ENCODE measurements around the gene SUSD3. TPM values are rescaled to one million over a fixed set of nuclear protein-coding genes. Genes with fewer than 3 reads are reported as not detected.

Gene SUSD3
- total and polyA plus RNA-seq, 2 of the 8 experiments (the other 6 are each of a cell fraction or from before 2014, with no cell fraction given), result 5.5 to 35.4 TPM

- Histone ChIP-seq H3K4me1 (replicated peaks in 1 of 4; ENCODE audit: control insufficient read depth in 3 of 4, insufficient read depth in 4 of 4, low read length in 3 of 4) (peaks cover 0 to 1% (median 0%) of the 10 kb centered on the region in 4 experiments; a peak in 1 of 7 replicates), H2BK120ac (replicated peaks; ENCODE audit: low read depth, low read length) (no peak overlapping the region), H2BK12ac (ENCODE audit: low read depth, low read length) (no peak overlapping the region), H3K9ac (replicated peaks in 1 of 4; ENCODE audit: extremely low read depth in 1 of 4, low read depth in 3 of 4, low read length in 3 of 4) (no peak overlapping the region), H2BK20ac (ENCODE audit: low read length) (no peak overlapping the region), H3K14ac (ENCODE audit: insufficient read length) (no peak overlapping the region), H3K23ac (ENCODE audit: insufficient read length) (no peak overlapping the region), H3K79me2 (ENCODE audit: control insufficient read depth in 1 of 2, insufficient read depth in 2 of 2, low read length in 2 of 2) (no peaks in the 10 kb centered on the region), H4K20me1 (replicated peaks in 1 of 2; ENCODE audit: control insufficient read depth in 1 of 2, insufficient read depth in 2 of 2, low read length in 2 of 2) (no peaks in the 10 kb centered on the region), H2AK5ac (ENCODE audit: low read depth, low read length) (no peak overlapping the region), H3K36me3 (ENCODE audit: control insufficient read depth in 2 of 4, insufficient read depth in 4 of 4, low read length in 3 of 4) (no peaks in the 10 kb centered on the region), H3K56ac (replicated peaks; ENCODE audit: insufficient read length, low read depth, low read length) (no peak overlapping the region), H3K4me2 (ENCODE audit: insufficient read depth in 1 of 2, low read depth in 2 of 2, low read length in 2 of 2) (no peak overlapping the region), H3K18ac (ENCODE audit: extremely low read depth, low read length) (no peak overlapping the region), H4K91ac (replicated peaks; ENCODE audit: insufficient read length, low read length) (no peak overlapping the region), H2BK5ac (ENCODE audit: low read depth, low read length) (no peak overlapping the region), H3K4ac (replicated peaks; ENCODE audit: insufficient read length, low read depth, low read length) (no peak overlapping the region), H3K27ac (ENCODE audit: low read depth, low read length) (no peak overlapping the region), H4K8ac (ENCODE audit: extremely low read depth, insufficient read depth, low read length) (no peak overlapping the region; the same call in 1 of the 2 replicates), H3K9me3 (ENCODE audit: insufficient read depth in 2 of 2, low read depth in 1 of 2, low read length in 1 of 2) (no peaks in the 10 kb centered on the region), H3K79me1 (ENCODE audit: low read depth, low read length) (no peaks in the 10 kb centered on the region), H2BK15ac (ENCODE audit: low read length) (no peak overlapping the region), H3K4me3 (ENCODE audit: extremely low read depth in 1 of 4, insufficient read depth in 2 of 4, low read depth in 3 of 4, low read length in 4 of 4) (no peak overlapping the region), H3K23me2 (ENCODE audit: low read depth, low read length) (no peaks in the 10 kb centered on the region), H4K5ac (ENCODE audit: insufficient read length, low read depth, low read length) (no peak overlapping the region), H3K27me3 (replicated peaks in 1 of 4; ENCODE audit: control insufficient read depth in 3 of 4, extremely low read depth in 1 of 4, insufficient read depth in 3 of 4, low read length in 3 of 4) (no peaks in the 10 kb centered on the region), H2AFZ (ENCODE audit: low read length) (no peak overlapping the region)
- WGBS, 2 experiments (ENCODE audit: extremely low coverage in 1 of 2, insufficient coverage in 1 of 2, insufficient read length in 1 of 2, insufficient replicate concordance in 2 of 2, low coverage in 1 of 2, low lambda C conversion rate in 2 of 2, missing lambda C conversion rate in 1 of 2), result 100% methylated on average over 2 of the region's 2 CpGs; no CpG with 5 or more reads in 1 of the 2 experiments
- ChIA-PET CTCF (ENCODE audit: partially characterized antibody) (interaction anchor here (1.1 kb wide), 1 partner anchor 9 kb away, joined by 3 read pairs; no protein-coding TSS in a partner anchor), POLR2A (ENCODE audit: partially characterized antibody) (interaction anchor here (1.1 kb wide), 1 partner anchor 11 kb away, joined by 3 read pairs; no protein-coding TSS in a partner anchor)
- DNase-seq (ENCODE audit: low read depth in 1 of 2, low spot score in 2 of 2) (no peak), FAIRE-seq (no peak)
- TF ChIP-seq KDM1A (IDR thresholded peaks at IDR 0.05; ENCODE audit: borderline replicate concordance, low read length), result no peak
- no peak for TF ChIP-seq HDAC2 (IDR thresholded peaks at IDR 0.05; ENCODE audit: borderline replicate concordance in 1 of 2, low read depth in 2 of 2, low read length in 2 of 2)
- TF ChIP-seq SP4 (IDR thresholded peaks at IDR 0.05; ENCODE audit: low read length), result no peak
- no peak for TF ChIP-seq TCF12 (IDR thresholded peaks at IDR 0.05; ENCODE audit: low read depth, low read length)
- no peak for TF ChIP-seq ASH2L (IDR thresholded peaks at IDR 0.05; ENCODE audit: low read length)
- no peak for TF ChIP-seq CHD2 (IDR thresholded peaks at IDR 0.05; ENCODE audit: low read length)
- TF ChIP-seq YY1 (IDR thresholded peaks at IDR 0.05; ENCODE audit: low read depth, low read length), result no peak
- TF ChIP-seq CEBPB (IDR thresholded peaks at IDR 0.05; ENCODE audit: low read depth, low read length), result no peak
- TF ChIP-seq CHD1 (IDR thresholded peaks at IDR 0.05; ENCODE audit: low read depth, low read length), result no peak
- no peak for TF ChIP-seq TEAD4 (IDR thresholded peaks at IDR 0.05; ENCODE audit: low read depth, low read length)
- TF ChIP-seq CTCF (IDR thresholded peaks at IDR 0.05; ENCODE audit: control extremely low read depth in 1 of 3, insufficient read depth in 1 of 3, low read depth in 1 of 3, low read length in 3 of 3), result no peak
- TF ChIP-seq SP1 (IDR thresholded peaks at IDR 0.05; ENCODE audit: low read depth, low read length), result no peak
- TF ChIP-seq NANOG (IDR thresholded peaks at IDR 0.05; ENCODE audit: insufficient read depth, low read depth, low read length, poor library complexity, severe bottlenecking), result no peak
Measured at GRCh38 chr9:93076792-93077128, 18.3 kb downstream of the SUSD3 start.

Data from H1 (cell line).